ENCODE results near the gene ANKRD40. TPM values are rescaled to one million over a fixed set of nuclear protein-coding genes. Genes with fewer than 3 reads are reported as not detected.

ANKRD40 gene
- total RNA-seq, 1 donor from 2014 or later = 53.4 TPM

- Mint-ChIP-seq H3K9me3 (no peaks in the 10 kb centered on the region), H3K36me3 (no peaks in the 10 kb centered on the region), H3K27ac (peak overlapping the region; percentile 17), H3K27me3 (ENCODE audit: insufficient read depth, low read depth) (no peaks in the 10 kb centered on the region), H3K4me3 (peak overlapping the region; percentile 95), H3K4me1 (peaks cover 27% of the 10 kb centered on the region)
- Histone ChIP-seq H4K20me1 (ENCODE audit: low read depth) (peaks cover 65% of the 10 kb centered on the region), H3K4me2 (peak overlapping the region; percentile 98), H3K27me3 (no peaks in the 10 kb centered on the region), H3K79me2 (ENCODE audit: low read depth) (peaks cover 70% of the 10 kb centered on the region), H3F3A (ENCODE audit: low read depth) (peaks cover 18% of the 10 kb centered on the region), H3K36me3 (peaks cover 2% of the 10 kb centered on the region), H3K9me3 (ENCODE audit: low read depth) (no peaks in the 10 kb centered on the region), H2AFZ (replicated peaks) (no peak overlapping the region), H3K4me3 (peak overlapping the region; percentile 88), H3K27ac (no peak overlapping the region), H3K9ac (peak overlapping the region; percentile 98), H3K4me1 (peaks cover 23% of the 10 kb centered on the region)
- TF ChIP-seq EZH2 (IDR thresholded peaks at IDR 0.05) (no peak), EZH2phosphoT487 (IDR thresholded peaks at IDR 0.05) (no peak), CTCF (IDR thresholded peaks at IDR 0.05) (no peak)
- no peak for DNase-seq (ENCODE audit: low spot score)
Observed at GRCh38 chr17:50721194-50722010, 13.7 kb upstream of the ANKRD40 start.

- Mint-ChIP-seq H3K27me3 (ENCODE audit: insufficient read depth, low read depth) (no peaks in the 10 kb centered on the region), H3K36me3 (no peaks in the 10 kb centered on the region), H3K4me3 (peak overlapping the region; percentile 95), H3K4me1 (peaks cover 27% of the 10 kb centered on the region), H3K9me3 (no peaks in the 10 kb centered on the region), H3K27ac (peak overlapping the region; percentile 87)
- H3K27ac ChIP-seq = peak overlapping the region; percentile 99
- TF ChIP-seq CTCF (IDR thresholded peaks at IDR 0.05) = no peak
- TF ChIP-seq EZH2phosphoT487 (IDR thresholded peaks at IDR 0.05) = no peak
- TF ChIP-seq EZH2 (IDR thresholded peaks at IDR 0.05) = no peak
- peaks cover 23% of the 10 kb centered on the region for H3K4me1 ChIP-seq
- peak overlapping the region; percentile 98 for H3K4me2 ChIP-seq
- H3F3A ChIP-seq (ENCODE audit: low read depth) = peaks cover 11% of the 10 kb centered on the region
- peaks cover 58% of the 10 kb centered on the region for H3K79me2 ChIP-seq (ENCODE audit: low read depth)
- peaks cover 52% of the 10 kb centered on the region for H4K20me1 ChIP-seq (ENCODE audit: low read depth)
- no peaks in the 10 kb centered on the region for H3K9me3 ChIP-seq (ENCODE audit: low read depth)
- DNase-seq (ENCODE audit: low spot score) = no peak
- H3K9ac ChIP-seq = peak overlapping the region; percentile 98
- H3K27me3 ChIP-seq = no peaks in the 10 kb centered on the region
- H2AFZ ChIP-seq (replicated peaks) = peak overlapping the region; percentile 53
- H3K4me3 ChIP-seq = peak overlapping the region; percentile 88
- H3K36me3 ChIP-seq = peaks cover 2% of the 10 kb centered on the region
Observed at GRCh38 chr17:50719924-50720794, 12.4 kb upstream of the ANKRD40 start.

GRCh38 chr17:50719144-50719923 is 11.6 kb upstream of the ANKRD40 start, which contains the start of gene LUC7L3:
LUC7L3 (plus strand) TSS chr17:50719603; CDS start chr17:50719733, 130 bp downstream.
- TF ChIP-seq EZH2phosphoT487 (IDR thresholded peaks at IDR 0.05) (no peak), CTCF (IDR thresholded peaks at IDR 0.05) (no peak), EZH2 (IDR thresholded peaks at IDR 0.05) (peak; percentile 38)
- peak within 1 kb of the TSS; percentile 100 for H3K27ac Mint-ChIP-seq
- H3K27me3 ChIP-seq = no peaks in the 10 kb centered on the region

More at GRCh38 chr17:50719144-50719923, 11.6 kb upstream of the ANKRD40 start, which contains the start of gene LUC7L3:
- Histone ChIP-seq H3K27ac (peak within 1 kb of the TSS; percentile 99), H4K20me1 (ENCODE audit: low read depth) (peaks cover 44% of the 10 kb centered on the region), H3K9ac (peak within 1 kb of the TSS; percentile 98), H3K9me3 (ENCODE audit: low read depth) (no peaks in the 10 kb centered on the region), H3K36me3 (peaks cover 2% of the 10 kb centered on the region), H3F3A (ENCODE audit: low read depth) (peaks cover 11% of the 10 kb centered on the region), H3K4me2 (peak within 1 kb of the TSS; percentile 98), H2AFZ (replicated peaks) (peak within 1 kb of the TSS; percentile 82), H3K4me3 (peak within 1 kb of the TSS; percentile 88), H3K79me2 (ENCODE audit: low read depth) (peaks cover 50% of the 10 kb centered on the region), H3K4me1 (peaks cover 23% of the 10 kb centered on the region)
- no peaks in the 10 kb centered on the region for H3K27me3 Mint-ChIP-seq (ENCODE audit: insufficient read depth, low read depth)
- H3K4me1 Mint-ChIP-seq = peaks cover 27% of the 10 kb centered on the region
- H3K36me3 Mint-ChIP-seq = no peaks in the 10 kb centered on the region
- H3K4me3 Mint-ChIP-seq = peak within 1 kb of the TSS; percentile 95
- DNase-seq (ENCODE audit: low spot score) = peak; percentile 97
- H3K9me3 Mint-ChIP-seq = no peaks in the 10 kb centered on the region
